ENCODE measurements around the gene NABP1.

Gene NABP1

DNA sequence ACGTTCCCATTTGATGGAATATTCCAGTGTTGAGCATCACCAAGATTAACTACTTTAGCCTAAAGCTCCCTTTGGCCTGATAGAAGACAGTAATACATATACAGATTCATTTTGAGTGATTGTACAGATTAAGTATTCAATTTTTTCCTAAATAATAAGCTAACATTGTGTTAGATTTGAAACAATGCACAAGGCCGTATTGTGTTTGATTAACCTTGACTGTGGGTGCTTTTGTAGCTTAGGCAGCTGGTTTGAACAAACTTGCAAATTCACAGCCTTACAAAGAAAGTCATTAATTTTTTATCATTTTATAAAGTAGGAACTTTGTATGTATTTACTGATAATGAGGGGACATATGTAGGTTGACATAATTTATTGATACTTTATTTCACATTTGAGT is 29.6 kb downstream of the NABP1 start:
- DNase-seq (ENCODE audit: low read depth in 2 of 2), result no peak

DNA sequence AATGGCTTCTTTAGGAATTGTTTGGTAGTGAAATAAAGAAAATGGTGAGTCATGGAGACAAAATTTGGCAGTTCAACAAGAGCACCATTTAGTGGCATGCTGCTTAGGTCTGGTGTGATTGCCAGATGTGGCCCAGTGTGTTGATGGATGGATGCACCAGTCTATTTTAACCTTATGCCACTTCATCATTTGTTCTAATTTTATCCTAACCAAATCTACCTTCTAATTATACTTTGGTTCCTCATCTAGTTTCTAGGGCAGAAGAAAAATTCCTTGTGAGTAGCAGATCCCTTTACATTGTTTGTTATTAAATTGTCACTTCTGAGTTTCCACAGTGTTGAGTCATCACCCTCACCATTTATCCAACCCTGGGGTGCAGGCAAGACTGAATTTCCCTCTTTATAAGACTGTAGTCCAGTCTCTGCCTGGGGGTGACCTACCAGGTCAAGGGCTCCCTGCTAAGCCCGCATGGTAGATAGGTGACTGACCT is 32.5 kb downstream of the NABP1 start:
- peak; percentile 65 to 66 for DNase-seq (ENCODE audit: low read depth in 2 of 2)

DNA sequence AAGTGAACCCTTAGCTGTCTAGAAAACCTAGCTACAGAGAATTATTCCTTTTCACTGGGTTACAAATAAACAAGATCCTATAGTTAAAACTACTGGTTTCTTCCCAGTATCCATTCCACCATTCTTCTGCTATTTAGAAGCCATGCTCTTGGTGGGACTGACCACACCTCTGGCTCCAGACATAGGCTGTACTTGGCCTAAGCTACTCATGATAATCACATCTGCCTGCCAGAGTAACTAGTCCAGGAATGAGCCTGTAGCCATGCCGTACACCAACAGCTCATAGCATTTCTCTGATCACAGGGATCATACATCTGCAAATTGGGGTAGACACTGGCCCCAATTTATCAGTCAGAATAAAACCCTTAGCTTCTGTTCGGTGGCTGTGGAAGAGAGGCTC is 33.7 kb downstream of the NABP1 start:
- DNase-seq (ENCODE audit: low read depth in 2 of 2), result no peak

DNA sequence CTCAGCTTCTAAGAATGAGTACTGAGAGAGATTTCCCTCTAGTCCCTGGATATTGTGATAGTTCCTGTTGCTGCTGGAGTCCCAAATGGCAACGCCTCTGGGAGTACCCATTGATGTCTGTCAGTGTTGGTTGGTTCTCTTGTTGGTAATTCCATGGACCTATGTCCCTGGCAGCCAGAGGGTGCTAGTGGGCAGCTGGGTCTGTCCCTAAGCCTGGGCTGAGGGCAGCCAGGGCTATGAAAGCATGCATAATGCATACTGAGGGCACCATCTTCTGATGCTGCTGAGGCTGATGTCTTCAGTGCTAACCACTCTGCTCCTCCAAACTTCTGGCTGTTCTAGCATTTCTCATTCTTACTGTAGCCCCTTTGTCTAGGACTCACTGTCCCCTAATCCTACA is 35.9 kb downstream of the NABP1 start:
- DNase-seq (ENCODE audit: low read depth in 2 of 2), result no peak

DNA sequence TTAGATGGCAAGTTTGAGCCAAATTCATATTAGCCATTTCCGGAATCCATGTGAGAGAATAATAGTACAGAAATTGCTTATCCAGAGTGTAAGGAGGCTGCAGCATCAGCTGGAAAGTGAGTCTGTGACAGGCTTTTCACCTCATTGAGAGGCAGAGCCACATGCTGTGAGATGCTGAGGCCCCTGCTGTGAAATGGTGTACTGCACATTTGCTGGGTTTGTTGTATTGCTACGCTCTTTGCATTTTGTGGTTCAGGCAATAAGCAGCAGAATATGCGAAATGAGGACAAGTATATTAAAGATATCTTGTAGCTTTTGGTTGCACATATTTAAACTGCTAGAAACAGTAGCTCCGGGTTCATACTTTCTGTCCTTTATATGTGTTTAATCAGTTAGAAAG is 37.0 kb downstream of the NABP1 start:
- DNase-seq (ENCODE audit: low read depth in 2 of 2), result no peak

DNA sequence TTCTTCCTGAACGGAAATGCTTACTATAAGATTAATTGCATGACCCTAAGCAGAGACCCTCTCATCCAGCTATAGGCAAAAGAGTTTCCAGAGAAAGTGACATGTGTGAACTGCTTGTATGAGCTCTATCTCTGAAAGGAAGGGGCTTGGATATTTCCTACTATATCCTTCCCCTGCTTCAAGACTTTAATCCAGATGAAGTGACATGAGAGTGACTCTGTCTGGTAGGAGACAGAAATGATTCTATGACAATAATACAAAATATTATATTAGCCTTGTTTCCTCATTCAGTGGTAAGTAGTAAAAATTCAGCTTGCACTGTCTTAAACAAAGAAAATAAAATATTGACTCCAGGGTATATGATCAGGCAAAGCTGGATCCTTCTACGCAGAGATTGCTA is 37.5 kb downstream of the NABP1 start:
- DNase-seq (ENCODE audit: low read depth in 2 of 2), result no peak

DNA sequence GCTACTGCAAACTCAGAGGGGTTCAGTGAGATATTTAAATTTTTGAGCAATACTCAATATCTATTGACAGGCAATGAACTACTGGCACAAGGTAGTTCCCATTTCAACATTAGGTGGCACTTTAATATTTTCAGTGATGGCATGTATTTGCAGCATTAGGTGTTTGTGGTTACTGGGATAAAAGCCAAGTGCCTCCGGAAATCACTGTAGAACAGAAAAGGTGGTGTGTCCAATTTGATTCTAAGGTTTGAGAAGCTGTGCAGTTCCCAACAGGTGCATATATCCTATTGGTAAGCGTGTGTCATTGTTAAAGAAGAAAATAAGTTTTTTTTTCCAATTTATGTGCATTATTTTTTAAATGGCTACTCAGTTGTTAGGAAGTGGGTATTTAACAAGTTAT is 41.3 kb downstream of the NABP1 start:
- DNase-seq (ENCODE audit: low read depth in 2 of 2), result no peak

DNA sequence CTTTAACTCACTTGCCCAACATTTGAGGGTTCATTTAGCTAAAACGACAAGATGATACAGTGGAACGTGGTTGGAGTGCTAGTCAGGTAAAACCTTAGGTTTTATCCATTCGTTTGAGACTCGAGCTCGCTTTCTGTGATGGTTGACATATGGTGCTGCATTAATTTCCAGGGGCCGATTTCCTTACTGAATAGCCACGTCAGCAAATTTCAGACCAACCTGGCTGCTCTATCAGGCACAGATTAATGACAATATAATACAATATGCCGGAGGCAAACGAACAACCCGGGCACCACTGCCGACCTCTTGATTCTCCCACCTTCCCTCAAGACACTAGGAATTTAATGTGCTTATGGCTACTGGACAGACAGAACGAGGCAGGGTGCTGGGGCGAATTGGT is 42.0 kb downstream of the NABP1 start:
- DNase-seq (ENCODE audit: low read depth in 2 of 2), result no peak

DNA sequence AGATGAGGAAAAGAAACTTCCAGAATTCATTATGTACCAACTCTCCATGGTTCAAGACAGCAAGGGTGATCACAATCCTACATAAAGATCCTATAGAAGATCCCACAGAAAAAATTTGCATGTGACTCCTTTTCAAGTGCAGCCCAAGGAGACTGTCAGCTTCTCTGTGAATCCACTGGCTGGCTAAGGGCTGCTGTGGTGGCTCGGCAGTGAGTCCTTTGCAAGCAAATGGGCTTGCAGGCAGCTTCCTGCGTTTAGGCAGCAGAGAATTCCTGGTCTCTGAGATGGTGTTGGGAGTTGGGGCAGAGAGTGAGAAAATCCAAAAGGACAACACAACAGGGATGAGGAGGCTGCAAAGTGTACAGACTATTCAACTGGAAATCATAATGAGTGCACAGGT is 43.4 kb downstream of the NABP1 start:
- no peak for DNase-seq (ENCODE audit: low read depth in 2 of 2)

DNA sequence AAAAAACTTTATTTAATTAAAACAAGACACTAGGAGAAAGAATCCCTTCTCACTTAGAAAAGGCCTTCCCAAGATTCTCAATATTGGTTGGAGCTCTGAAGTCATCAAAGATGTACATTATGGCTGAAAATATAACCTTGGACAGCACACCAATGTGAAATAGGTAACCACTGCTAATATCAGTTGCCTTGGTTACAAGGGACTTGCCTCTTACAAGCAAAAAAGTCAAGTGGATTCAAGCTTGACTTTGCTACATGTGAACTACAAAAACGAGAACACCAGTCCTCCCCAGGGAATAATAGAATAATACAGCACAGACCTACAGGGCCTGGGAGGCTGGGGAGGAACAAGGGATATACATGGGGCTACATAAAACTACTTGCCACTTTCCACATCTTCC is 46.1 kb downstream of the NABP1 start:
- no peak for DNase-seq (ENCODE audit: low read depth in 2 of 2)

DNA sequence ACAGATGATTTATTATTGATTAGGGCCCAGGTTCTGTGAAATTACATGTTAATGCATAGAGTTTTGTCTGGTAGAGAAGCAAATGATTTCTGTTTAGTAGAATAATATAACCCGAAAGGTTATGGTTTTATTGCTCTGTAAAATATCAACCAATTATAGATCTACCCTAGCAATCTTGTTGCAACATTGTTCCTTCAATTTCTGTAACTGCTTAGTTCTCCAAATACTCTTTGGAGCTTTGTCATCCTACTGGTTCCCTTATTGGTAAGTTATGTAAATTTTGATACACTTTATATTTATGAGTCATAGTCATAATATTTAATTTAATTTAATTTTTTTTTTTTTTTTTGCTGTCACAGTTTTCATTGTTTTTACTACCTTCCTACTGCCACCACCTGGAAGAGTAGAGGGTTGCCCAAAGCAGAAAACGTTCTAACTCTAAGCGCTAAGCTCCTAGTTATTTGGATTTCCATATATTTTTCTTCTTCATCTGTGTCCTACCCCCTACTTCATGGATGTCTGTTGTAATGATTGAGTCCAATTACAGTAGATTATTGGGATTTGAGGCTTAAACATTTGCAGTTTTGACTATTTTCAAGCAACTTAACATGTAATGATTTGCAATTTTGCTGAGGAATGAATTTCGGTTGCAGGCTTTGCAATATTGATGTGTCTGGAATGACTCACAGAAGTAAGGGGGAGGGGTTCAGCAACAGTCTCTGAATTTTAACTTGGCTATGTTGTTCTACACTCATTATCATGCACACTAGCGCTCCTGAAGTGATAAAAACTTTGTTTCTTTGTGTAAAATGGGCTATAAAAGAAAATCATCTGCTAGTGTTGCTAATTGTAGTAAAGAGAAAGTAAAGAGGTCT is 51.1 kb downstream of the NABP1 start:
- no peak for DNase-seq (ENCODE audit: low read depth in 2 of 2)

DNA sequence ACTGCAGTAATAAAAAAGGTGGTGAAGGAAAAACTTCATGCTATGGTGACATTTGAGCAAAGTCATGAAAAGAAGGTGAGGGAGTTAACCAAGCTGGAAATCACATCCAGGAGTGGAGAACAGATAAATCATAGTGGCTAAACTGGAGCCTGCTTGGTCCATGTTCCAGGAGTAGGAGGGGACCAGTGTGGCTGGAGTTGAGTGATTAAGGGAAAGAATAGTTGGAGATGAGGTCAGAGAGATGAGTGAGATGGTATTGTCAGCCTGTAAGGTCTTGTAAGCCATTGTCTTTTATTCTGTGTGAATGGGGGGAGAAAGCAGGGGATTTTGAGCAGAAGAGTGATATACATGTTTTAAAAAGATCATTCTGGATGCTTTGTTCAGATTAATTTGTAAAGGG is 52.3 kb downstream of the NABP1 start:
- DNase-seq (ENCODE audit: low read depth in 2 of 2), result no peak

All from fibroblast of skin of left biceps (primary cell).